HG03378 (cell line): Measurements from ENCODE around the gene ARVCF.

ENCODE experiments used
- ATAC-seq: cut with Tn5 transposase; IDR thresholded peaks from one replicate; pipeline ENCODE4 v1.9.1; 2021; ENCODE audit warnings: mild to moderate bottlenecking, moderate library complexity; ENCODE audit not compliant: unreplicated experiment

Gene ARVCF

GRCh38 chr22:19988965-19989724 is 27.5 kb downstream of the ARVCF start:
- ATAC-seq: no peak

- no peak for ATAC-seq
Measured at GRCh38 chr22:19988331-19988808, 28.3 kb downstream of the ARVCF start.

GRCh38 chr22:19987394-19988306 is 29.0 kb downstream of the ARVCF start:
- ATAC-seq: no peak

- ATAC-seq: no peak
Measured at GRCh38 chr22:19986410-19987341, 29.9 kb downstream of the ARVCF start.

- no peak for ATAC-seq
Measured at GRCh38 chr22:19986011-19986409, 30.6 kb downstream of the ARVCF start.

- ATAC-seq: no peak
Measured at GRCh38 chr22:19984851-19985811, 31.5 kb downstream of the ARVCF start.

GRCh38 chr22:19984201-19984753 is 32.3 kb downstream of the ARVCF start:
- ATAC-seq: no peak

- ATAC-seq: no peak
Measured at GRCh38 chr22:19983741-19984140, 32.9 kb downstream of the ARVCF start.

- no peak for ATAC-seq
Measured at GRCh38 chr22:19982991-19983578, 33.5 kb downstream of the ARVCF start.

GRCh38 chr22:19981961-19982920 is 34.4 kb downstream of the ARVCF start:
- no peak for ATAC-seq

GRCh38 chr22:19981171-19981960 is 35.3 kb downstream of the ARVCF start:
- ATAC-seq: no peak

GRCh38 chr22:19980766-19981165 is 35.9 kb downstream of the ARVCF start:
- no peak for ATAC-seq

GRCh38 chr22:19979712-19980493 is 36.7 kb downstream of the ARVCF start:
- ATAC-seq: no peak

- ATAC-seq: no peak
Measured at GRCh38 chr22:19978748-19979147, 37.9 kb downstream of the ARVCF start.

GRCh38 chr22:19977296-19978243 is 39.1 kb downstream of the ARVCF start:
- ATAC-seq: no peak
